GM23248 (cell line): ENCODE data around the gene SPSB4. TPM values are rescaled to one million over a fixed set of nuclear protein-coding genes. Genes with fewer than 3 reads are reported as not detected.
"Not testable (repeated sequence)": the region's sequence is repeated elsewhere in the genome, so short reads cannot be mapped to it uniquely, and the experiment has no call there.

Experiments
- DNase-seq: peaks from one replicate; pipeline ENCODE4 v3.0.0-alpha.2; 2015
- H2AFZ ChIP-seq: fragments of 200-600 bp; sonication (generic); 2 replicates; pipeline ENCODE4 v1.6.1; 2016; ENCODE audit warnings: antibody characterized with exemption
- H3F3A ChIP-seq: fragments of 200-600 bp; sonication (generic); 2 replicates; pipeline ENCODE4 v1.6.1; 2016; ENCODE audit warnings: mild to moderate bottlenecking, antibody characterized with exemption, mixed run types; ENCODE audit not compliant: insufficient read depth
- H3K27ac ChIP-seq: fragments of 200-600 bp; sonication (generic); 2 replicates; pipeline ENCODE4 v1.5.1; 2016; ENCODE audit warnings: mild to moderate bottlenecking
- H3K27me3 ChIP-seq: fragments of 200-600 bp; sonication (generic); replicated peaks from 2 replicates; pipeline ENCODE4 v1.6.1; 2016; ENCODE audit warnings: mild to moderate bottlenecking; ENCODE audit not compliant: insufficient read depth
- H3K36me3 ChIP-seq: fragments of 200-600 bp; sonication (generic); 2 replicates; pipeline ENCODE4 v1.6.1; 2016; ENCODE audit warnings: low read depth, mild to moderate bottlenecking
- H3K4me1 ChIP-seq: fragments of 200-600 bp; sonication (generic); 2 replicates; pipeline ENCODE4 v1.6.1; 2016; ENCODE audit warnings: mild to moderate bottlenecking; ENCODE audit not compliant: insufficient read depth
- H3K4me2 ChIP-seq: fragments of 200-600 bp; sonication (generic); one replicate; pipeline ENCODE4 v1.6.1; 2016; ENCODE audit warnings: mild to moderate bottlenecking; ENCODE audit not compliant: unreplicated experiment
- H3K4me3 ChIP-seq: fragments of 200-600 bp; sonication (generic); 2 replicates; pipeline ENCODE4 v1.5.1; 2016; ENCODE audit warnings: mild to moderate bottlenecking
- H3K79me2 ChIP-seq: fragments of 200-600 bp; sonication (generic); 2 replicates; pipeline ENCODE4 v1.6.1; 2016; ENCODE audit warnings: mild to moderate bottlenecking; ENCODE audit not compliant: insufficient read depth
- H3K9ac ChIP-seq: fragments of 200-600 bp; sonication (generic); 2 replicates; pipeline ENCODE4 v1.6.1; 2016; ENCODE audit warnings: mild to moderate bottlenecking
- H3K9me2 ChIP-seq: fragments of 200-600 bp; sonication (generic); 2 replicates; pipeline ENCODE4 v1.6.1; 2016; ENCODE audit warnings: mixed run types, mild to moderate bottlenecking, moderate library complexity; ENCODE audit not compliant: insufficient read depth
- H3K9me3 ChIP-seq: fragments of 200-600 bp; sonication (generic); one replicate; pipeline ENCODE4 v1.6.1; 2017; ENCODE audit warnings: low read depth
- H4K20me1 ChIP-seq: fragments of 200-600 bp; sonication (generic); 2 replicates; pipeline ENCODE4 v1.6.0; 2016; ENCODE audit not compliant: insufficient read depth
- EZH2 ChIP-seq: fragments of 200-600 bp; sonication (generic); IDR thresholded peaks from 2 replicates; pipeline ENCODE4 v1.6.1; 2018; ENCODE audit warnings: antibody characterized with exemption, mild to moderate bottlenecking; ENCODE audit not compliant: insufficient read depth, poor library complexity, severe bottlenecking
- EZH2phosphoT487 ChIP-seq: fragments of 200-600 bp; sonication (generic); IDR thresholded peaks from 2 replicates; pipeline ENCODE4 v1.6.1; 2018; ENCODE audit warnings: antibody characterized with exemption, moderate library complexity, mild to moderate bottlenecking, low read depth; ENCODE audit not compliant: insufficient read depth
- WGBS, 2 experiments: methylation state at CpG; one replicate each; pipeline ENCODE4 v1.1.6; 2015 to 2017; ENCODE audit warnings: low lambda C conversion rate in 2 of 2, low coverage in 1 of 2; ENCODE audit errors: missing lambda C conversion rate in 2 of 2; 5-methylcytosine and 5-hydroxymethylcytosine counted together
- in situ Hi-C: fragments of 300-500 bp; cut with MboI; formaldehyde crosslinking; loops from 2 replicates; pipeline ENCODE4 v1.15.0; 2020
- polyA plus RNA-seq: library from polyadenylated mRNA; unstranded; fragments of >200 nt; fragmentation: Nextera tagmentation; extraction: Ambion mirVana; gene quantifications from 2 replicates; pipeline ENCODE4 v1.2.1, GENCODE V29; 2016
- total RNA-seq: library from RNA; depleted of rRNA; stranded (reverse); fragments of >200 nt; shearing (Covaris generic); gene quantifications from 2 replicates; pipeline ENCODE4 v1.2.3, GENCODE V29; 2014

Gene SPSB4
- total and polyA plus RNA-seq, 2 experiments from 2014 or later: not detected

GRCh38 chr3:141011997-141012262, 39.2 kb upstream of the SPSB4 start:
- H3K27me3 ChIP-seq: peaks cover 25% of the 10 kb centered on the region
- H3K79me2 ChIP-seq: no peaks in the 10 kb centered on the region
- H3K9me2 ChIP-seq: no peaks in the 10 kb centered on the region
- in situ Hi-C loops: loop anchor here (5.0 to 10.0 kb wide), 2 partner anchors 95 to 183 kb away; no protein-coding TSS in a partner anchor
- H3K4me1 ChIP-seq: no peaks in the 10 kb centered on the region
- no peaks in the 10 kb centered on the region for H3K36me3 ChIP-seq
- 39 to 43% methylated on average over 4 of the region's 4 CpGs for WGBS, 2 experiments
- no peak overlapping the region for H3K27ac ChIP-seq
- no peak overlapping the region for H3K4me2 ChIP-seq
- H4K20me1 ChIP-seq: no peaks in the 10 kb centered on the region
- H3K9ac ChIP-seq: no peak overlapping the region
- TF ChIP-seq EZH2phosphoT487: no peak
- TF ChIP-seq EZH2: no peak
- H3F3A ChIP-seq: no peaks in the 10 kb centered on the region
- H3K4me3 ChIP-seq: no peak overlapping the region
- no peaks in the 10 kb centered on the region for H3K9me3 ChIP-seq
- DNase-seq: no peak
- H2AFZ ChIP-seq: no peak overlapping the region

- H3K27me3 ChIP-seq: peaks cover 25% of the 10 kb centered on the region
- no peaks in the 10 kb centered on the region for H3K9me2 ChIP-seq
- no peaks in the 10 kb centered on the region for H3K9me3 ChIP-seq
- in situ Hi-C loops: loop anchor here (5.0 to 10.0 kb wide), 2 partner anchors 95 to 182 kb away; no protein-coding TSS in a partner anchor
- H3K9ac ChIP-seq: no peak overlapping the region
- no peaks in the 10 kb centered on the region for H3K36me3 ChIP-seq
- no peak for DNase-seq
- no peak overlapping the region for H3K27ac ChIP-seq
- H3F3A ChIP-seq: no peaks in the 10 kb centered on the region
- no peak overlapping the region for H3K4me2 ChIP-seq
- no peak overlapping the region for H2AFZ ChIP-seq
- TF ChIP-seq EZH2 (no peak), EZH2phosphoT487 (no peak)
- H3K79me2 ChIP-seq: no peaks in the 10 kb centered on the region
- H4K20me1 ChIP-seq: no peaks in the 10 kb centered on the region
- no peak overlapping the region for H3K4me3 ChIP-seq
- H3K4me1 ChIP-seq: no peaks in the 10 kb centered on the region
- WGBS, 2 experiments: 37 to 46% methylated on average over 2 of the region's 2 CpGs
These were observed 38.6 kb upstream of the SPSB4 start for GRCh38 chr3:141012571-141012970.

GRCh38 chr3:141015481-141015880, 35.7 kb upstream of the SPSB4 start:
- no peak overlapping the region for H3K4me2 ChIP-seq
- no peak overlapping the region for H3K27ac ChIP-seq
- H3F3A ChIP-seq: no peaks in the 10 kb centered on the region
- no peaks in the 10 kb centered on the region for H4K20me1 ChIP-seq
- 64 to 66% methylated on average over 3 of the region's 3 CpGs for WGBS, 2 experiments
- no peaks in the 10 kb centered on the region for H3K79me2 ChIP-seq
- no peaks in the 10 kb centered on the region for H3K4me1 ChIP-seq
- no peaks in the 10 kb centered on the region for H3K9me2 ChIP-seq
- H3K9me3 ChIP-seq: no peaks in the 10 kb centered on the region
- peaks cover 16% of the 10 kb centered on the region for H3K27me3 ChIP-seq
- in situ Hi-C loops: loop anchor here (10.0 kb wide), 1 partner anchor 179 kb away; no protein-coding TSS in a partner anchor
- H3K9ac ChIP-seq: no peak overlapping the region
- H3K36me3 ChIP-seq: no peaks in the 10 kb centered on the region
- H3K4me3 ChIP-seq: no peak overlapping the region
- no peak overlapping the region for H2AFZ ChIP-seq
- TF ChIP-seq EZH2phosphoT487: no peak
- no peak for TF ChIP-seq EZH2
- DNase-seq: peak; percentile 29

GRCh38 chr3:141017366-141018322, 33.5 kb upstream of the SPSB4 start:
- not testable (repeated sequence) for H2AFZ ChIP-seq, H3K9me2 ChIP-seq, H3K9me3 ChIP-seq, H3K79me2 ChIP-seq, H3K4me1 ChIP-seq, H3F3A ChIP-seq, H3K9ac ChIP-seq, H3K27ac ChIP-seq, H3K4me3 ChIP-seq, H3K4me2 ChIP-seq, H4K20me1 ChIP-seq, H3K36me3 ChIP-seq, DNase-seq
- 64 to 66% methylated on average over 21 to 22 of the region's 23 CpGs for WGBS, 2 experiments
- peaks cover 12% of the 10 kb centered on the region for H3K27me3 ChIP-seq
- in situ Hi-C loops: loop anchor here (10.0 kb wide), 1 partner anchor 177 kb away; no protein-coding TSS in a partner anchor
